Endothelial cell of umbilical vein (primary cell): ENCODE results near the gene PSD4. TPM values are rescaled to one million over a fixed set of nuclear protein-coding genes. Genes with fewer than 3 reads are reported as not detected.

ENCODE experiments used
- BruUV-seq: library from RNA; stranded (reverse); fragments of 400-500 nt; replicated peaks from 2 replicates; lab custom pipeline; 2021; lab: Mats Ljungman, UMichigan
- CTCF ChIA-PET: fragments of 300-600, 350-600 bp; sonication (Branson Sonifier 250); formaldehyde crosslinking; loops from one replicate; lab custom pipeline; 2021; ENCODE audit warnings: antibody characterized with exemption, inconsistent platforms; lab: Charles Lee
- POLR2A ChIA-PET: fragments of 300-600, 350-600 bp; sonication (Branson Sonifier 250); formaldehyde crosslinking; loops from one replicate; lab custom pipeline; 2021; ENCODE audit warnings: antibody characterized with exemption, inconsistent platforms; lab: Charles Lee
- DNase-seq: peaks from one replicate; pipeline ENCODE4 v3.0.0-alpha.2; 2011; ENCODE audit warnings: low read depth, low spot score
- FAIRE-seq: peaks from 2 replicates; lab custom pipeline; 2011; peaks lifted over from hg19 to GRCh38; lab: Jason Lieb, UNC
- H2AFZ ChIP-seq: 2 replicates; pipeline ENCODE4 v1.6.0; 2012; ENCODE audit warnings: low read depth, low read length, control low read depth, inconsistent platforms
- H3K27ac ChIP-seq: 2 replicates; pipeline ENCODE4 v1.5.1; 2011; ENCODE audit warnings: low read depth, mild to moderate bottlenecking, control low read depth, low read length, moderate library complexity; ENCODE audit not compliant: insufficient read depth
- H3K27me3 ChIP-seq, 2 experiments: 2 replicates each; pipeline versions ENCODE4 v1.6.0 to v1.6.1; 2011; ENCODE audit warnings: low read length in 2 of 2, mixed read lengths in 1 of 2; ENCODE audit not compliant: control insufficient read depth in 2 of 2, insufficient read depth in 2 of 2
- H3K36me3 ChIP-seq, 2 experiments: 2 replicates in 1 of 2; 3 replicates in 1 of 2; pipeline ENCODE4 v1.5.1; 2011; ENCODE audit warnings: low read length in 2 of 2, mild to moderate bottlenecking in 1 of 2, moderate library complexity in 1 of 2; ENCODE audit not compliant: control insufficient read depth in 2 of 2, insufficient read depth in 2 of 2; ENCODE audit errors: extremely low read depth in 1 of 2
- H3K4me1 ChIP-seq: 3 replicates; pipeline ENCODE4 v1.5.1; 2011; ENCODE audit warnings: mild to moderate bottlenecking, low read length; ENCODE audit not compliant: control insufficient read depth, insufficient read depth; ENCODE audit errors: extremely low read depth
- H3K4me2 ChIP-seq: 2 replicates; pipeline ENCODE4 v1.6.1; 2011; ENCODE audit warnings: low read length, control low read depth, mixed read lengths; ENCODE audit not compliant: insufficient read depth
- H3K4me3 ChIP-seq, 3 experiments: fragments of 200-600 bp in 1 of 3; sonication (generic), shearing (Covaris generic) in 1 of 3; replicated peaks in 1 of 3; 2 replicates each; pipeline ENCODE4 v1.5.1; 2011 to 2016; ENCODE audit warnings: control low read depth in 3 of 3, low read length in 3 of 3, mild to moderate bottlenecking in 2 of 3, inconsistent platforms in 1 of 3, low read depth in 1 of 3, moderate library complexity in 1 of 3; ENCODE audit not compliant: insufficient read depth in 1 of 3
- H3K79me2 ChIP-seq: 2 replicates; pipeline ENCODE4 v1.6.0; 2012; ENCODE audit warnings: low read length, inconsistent platforms; ENCODE audit not compliant: control insufficient read depth, insufficient read depth
- H3K9ac ChIP-seq: replicated peaks from 2 replicates; pipeline ENCODE3; 2011; ENCODE audit warnings: low read length, control low read depth; ENCODE audit not compliant: insufficient read depth; ENCODE audit errors: extremely low read depth
- H3K9me1 ChIP-seq: replicated peaks from 3 replicates; pipeline ENCODE4 v1.6.0; 2011; ENCODE audit warnings: mild to moderate bottlenecking, low read length; ENCODE audit not compliant: control insufficient read depth, insufficient read depth; ENCODE audit errors: extremely low read depth
- H3K9me3 ChIP-seq: replicated peaks from 2 replicates; pipeline ENCODE4 v1.5.1; 2012; ENCODE audit warnings: low read length, inconsistent platforms; ENCODE audit not compliant: control insufficient read depth, insufficient read depth
- H4K20me1 ChIP-seq: replicated peaks from 2 replicates; pipeline ENCODE3; 2011; ENCODE audit warnings: mild to moderate bottlenecking, low read length; ENCODE audit not compliant: control insufficient read depth, insufficient read depth; ENCODE audit errors: extremely low read depth
- EZH2 ChIP-seq: IDR thresholded peaks from 2 replicates; pipeline ENCODE4 v1.6.1; 2012; ENCODE audit warnings: borderline replicate concordance, low read depth, mild to moderate bottlenecking, moderate library complexity, low read length, inconsistent platforms; ENCODE audit not compliant: severe bottlenecking
- FOS ChIP-seq: IDR thresholded peaks from 2 replicates; pipeline ENCODE4 v1.6.1; 2011; ENCODE audit warnings: mild to moderate bottlenecking, low read length, moderate library complexity, borderline replicate concordance; ENCODE audit not compliant: insufficient read depth
- GATA2 ChIP-seq: IDR thresholded peaks from 2 replicates; pipeline ENCODE4 v1.7.0; 2011; ENCODE audit warnings: low read depth, mild to moderate bottlenecking, moderate library complexity, mixed read lengths, low read length; ENCODE audit not compliant: insufficient read length, insufficient read depth
- JUN ChIP-seq: IDR thresholded peaks from 2 replicates; pipeline ENCODE4 v1.6.1; 2011; ENCODE audit warnings: borderline replicate concordance, low read depth; ENCODE audit not compliant: insufficient read length, insufficient read depth
- MYC ChIP-seq: IDR thresholded peaks from one replicate; pipeline ENCODE4 v1.6.1; 2011; ENCODE audit warnings: mild to moderate bottlenecking, low read depth, low read length
- POLR2A ChIP-seq: IDR thresholded peaks from 2 replicates; pipeline ENCODE4 v1.6.1; 2012; ENCODE audit warnings: low read depth, mild to moderate bottlenecking, control low read depth, low read length
- POLR2AphosphoS5 ChIP-seq: IDR thresholded peaks from 2 replicates; pipeline ENCODE4 v1.6.1; 2012; ENCODE audit warnings: low read depth, mild to moderate bottlenecking, control low read depth, low read length, moderate library complexity; ENCODE audit not compliant: insufficient read depth
- dilution Hi-C: fragments of 300-500 bp; cut with MboI; formaldehyde crosslinking; loops from one replicate; pipeline ENCODE4 v1.15.0; 2019; ENCODE audit warnings: low sequenced_read_pairs; ENCODE audit not compliant: extremely low pct_ligation_motif_present
- intact Hi-C: fragments of 100-400 bp; cut with micrococcal nuclease; formaldehyde crosslinking; loops from one replicate; pipeline ENCODE4 v1.10.0; 2022
- polyA plus RNA-seq, 4 experiments: library from polyadenylated mRNA; depleted of rRNA in 3 of 4; stranded (reverse) in 3 of 4; unstranded in 1 of 4; fragments of >200 nt; gene quantifications; 2 replicates each; pipeline versions ENCODE4 v1.2.1 to v1.2.3, GENCODE V29; 2011 to 2012; ENCODE audit warnings: missing spikeins in 1 of 4
- total RNA-seq: library from RNA; stranded (reverse); gene quantifications from 2 replicates; pipeline ENCODE4 v1.2.3, GENCODE V29; 2021
- TF ChIP-seq, protein P1 (sequence below), 2 donors: IDR thresholded peaks; 1 replicate in 1 of 2; 2 replicates in 1 of 2; pipeline ENCODE4 v1.5.1; 2011; ENCODE audit warnings: low read length in 2 of 2, mild to moderate bottlenecking in 2 of 2, moderate library complexity in 2 of 2, control low read depth in 1 of 2, inconsistent platforms in 1 of 2, low read depth in 1 of 2; ENCODE audit not compliant: insufficient read depth in 1 of 2; ENCODE audit errors: extremely low read depth in 1 of 2
- TF ChIP-seq, protein P2 (sequence below): IDR thresholded peaks from 2 replicates; pipeline ENCODE4 v1.6.1; 2011; ENCODE audit not compliant: insufficient read depth, insufficient read length

Gene PSD4
- total and polyA plus RNA-seq, 2 donors (not counting 3 experiments of a cell fraction or from before 2014, with no cell fraction given) = 0.01 to 0.24 TPM

DNA sequence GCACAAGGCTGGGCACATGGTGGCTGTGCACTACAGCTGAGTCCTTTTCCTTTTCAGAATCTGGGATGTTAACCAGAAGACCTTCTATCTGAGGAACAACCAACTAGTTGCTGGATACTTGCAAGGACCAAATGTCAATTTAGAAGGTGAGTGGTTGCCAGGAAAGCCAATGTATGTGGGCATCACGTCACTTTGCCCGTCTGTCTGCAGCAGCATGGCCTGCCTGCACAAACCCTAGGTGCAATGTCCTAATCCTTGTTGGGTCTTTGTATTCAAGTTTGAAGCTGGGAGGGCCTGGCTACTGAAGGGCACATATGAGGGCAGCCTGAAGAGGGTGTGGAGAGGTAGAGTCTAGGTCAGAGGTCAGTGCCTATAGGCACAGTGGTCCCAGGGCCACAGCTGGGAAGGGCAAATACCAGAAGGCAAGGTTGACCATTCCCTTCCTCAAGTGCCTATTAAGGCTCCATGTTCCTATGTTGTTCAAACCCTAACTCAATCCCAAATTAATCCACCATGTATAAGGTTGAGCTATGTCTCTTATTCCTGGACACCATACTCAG, 44.2 kb upstream of the PSD4 start:
- DNase-seq (no peak), FAIRE-seq (no peak)
- Histone ChIP-seq H3K36me3 (no peaks in the 10 kb centered on the region), H3K27ac (no peak overlapping the region), H3K4me1 (peaks cover 6% of the 10 kb centered on the region), H3K79me2 (no peaks in the 10 kb centered on the region), H3K4me3 (no peak overlapping the region), H4K20me1 (no peaks in the 10 kb centered on the region), H3K4me2 (no peak overlapping the region), H2AFZ (no peak overlapping the region), H3K27me3 (peaks cover 0 to under 1% of the 10 kb centered on the region in 2 experiments), H3K9me1 (no peaks in the 10 kb centered on the region), H3K9ac (no peak overlapping the region), H3K9me3 (no peaks in the 10 kb centered on the region)
- TF ChIP-seq FOS = no peak
- TF ChIP-seq EZH2 = no peak
- TF ChIP-seq POLR2AphosphoS5 = no peak
- TF ChIP-seq, protein P1, sequence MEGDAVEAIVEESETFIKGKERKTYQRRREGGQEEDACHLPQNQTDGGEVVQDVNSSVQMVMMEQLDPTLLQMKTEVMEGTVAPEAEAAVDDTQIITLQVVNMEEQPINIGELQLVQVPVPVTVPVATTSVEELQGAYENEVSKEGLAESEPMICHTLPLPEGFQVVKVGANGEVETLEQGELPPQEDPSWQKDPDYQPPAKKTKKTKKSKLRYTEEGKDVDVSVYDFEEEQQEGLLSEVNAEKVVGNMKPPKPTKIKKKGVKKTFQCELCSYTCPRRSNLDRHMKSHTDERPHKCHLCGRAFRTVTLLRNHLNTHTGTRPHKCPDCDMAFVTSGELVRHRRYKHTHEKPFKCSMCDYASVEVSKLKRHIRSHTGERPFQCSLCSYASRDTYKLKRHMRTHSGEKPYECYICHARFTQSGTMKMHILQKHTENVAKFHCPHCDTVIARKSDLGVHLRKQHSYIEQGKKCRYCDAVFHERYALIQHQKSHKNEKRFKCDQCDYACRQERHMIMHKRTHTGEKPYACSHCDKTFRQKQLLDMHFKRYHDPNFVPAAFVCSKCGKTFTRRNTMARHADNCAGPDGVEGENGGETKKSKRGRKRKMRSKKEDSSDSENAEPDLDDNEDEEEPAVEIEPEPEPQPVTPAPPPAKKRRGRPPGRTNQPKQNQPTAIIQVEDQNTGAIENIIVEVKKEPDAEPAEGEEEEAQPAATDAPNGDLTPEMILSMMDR (IDR thresholded peaks at IDR 0.05; ENCODE audit: extremely low read depth in 1 of 2, insufficient read depth in 1 of 2, low read depth in 1 of 2, low read length in 2 of 2) = no peak
- no peak for TF ChIP-seq JUN
- no peak for TF ChIP-seq GATA2
- TF ChIP-seq, protein P2, sequence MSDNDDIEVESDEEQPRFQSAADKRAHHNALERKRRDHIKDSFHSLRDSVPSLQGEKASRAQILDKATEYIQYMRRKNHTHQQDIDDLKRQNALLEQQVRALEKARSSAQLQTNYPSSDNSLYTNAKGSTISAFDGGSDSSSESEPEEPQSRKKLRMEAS = no peak
- no peak for TF ChIP-seq MYC
- no peak for TF ChIP-seq POLR2A
- ChIA-PET POLR2A (no interaction called here), CTCF (interaction anchor here (2.8 kb wide), 1 partner anchor 9 kb away, joined by 23 read pairs; no protein-coding TSS in a partner anchor)
- BruUV-seq = no TSS peak
- dilution Hi-C loops = no loop called here
- intact Hi-C loops = no loop called here
